Embryonic facial prominence (tissue), 1 donor: Measurements from ENCODE around the gene EFHD2.
"Not testable (repeated sequence)": the region's sequence is repeated elsewhere in the genome, so short reads cannot be mapped to it uniquely, and the experiment has no call there.

Experiments
- DNase-seq: peaks from one replicate; pipeline ENCODE4 v3.0.0-alpha.2; 2016; ENCODE audit errors: extremely low spot score

Gene EFHD2

DNA sequence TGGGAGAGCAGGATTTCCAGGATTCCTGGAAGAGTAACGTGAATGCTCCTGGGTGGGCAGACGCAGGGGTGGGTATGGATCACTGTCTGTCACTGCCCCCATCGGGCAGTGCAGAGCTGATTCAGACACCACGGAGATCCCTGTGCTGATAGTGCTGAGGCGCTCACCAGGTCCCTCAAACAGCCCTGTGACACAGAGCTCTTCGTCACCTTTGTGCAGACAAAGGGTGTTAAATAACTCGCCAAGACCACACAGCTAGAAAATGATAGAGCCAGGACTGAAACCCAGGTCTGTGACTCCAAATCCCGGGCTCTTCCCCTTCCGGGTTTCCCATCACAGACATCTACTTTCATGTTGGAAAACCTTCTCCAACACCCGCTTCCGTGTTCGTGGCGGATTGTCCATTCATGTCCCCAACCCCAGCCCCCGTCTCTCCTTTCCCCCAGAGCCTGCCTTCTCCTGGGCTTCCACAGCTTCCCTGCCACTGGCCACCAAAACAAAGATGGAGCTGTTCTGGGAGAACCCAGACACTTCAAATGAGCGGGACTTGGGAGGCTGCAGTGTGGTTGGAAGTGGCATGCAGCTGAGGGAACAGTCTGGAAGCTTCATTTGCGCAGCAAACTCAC is 2.6 kb downstream of the EFHD2 start:
- DNase-seq, result no peak

DNA sequence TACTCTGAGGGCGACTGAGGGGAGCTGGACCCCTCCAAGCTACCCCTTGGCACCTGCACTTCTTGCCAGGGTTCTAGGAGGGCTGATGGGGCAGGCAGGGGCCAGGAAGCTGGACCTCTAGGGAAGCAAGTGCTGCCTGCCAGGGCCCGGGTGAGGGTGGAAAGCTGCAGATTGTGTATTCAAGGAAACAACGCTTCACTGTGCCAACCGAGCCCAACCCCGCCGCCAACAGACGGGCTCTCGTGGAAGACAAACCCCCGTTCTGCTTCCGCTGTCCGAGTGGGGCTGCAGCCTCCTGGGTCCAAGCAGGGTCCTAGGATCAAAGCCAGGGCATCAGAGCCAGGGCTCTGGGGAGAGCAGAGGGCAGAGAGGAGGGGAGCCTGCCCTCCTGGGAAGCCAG is 3.2 kb downstream of the EFHD2 start:
- no peak for DNase-seq

DNA sequence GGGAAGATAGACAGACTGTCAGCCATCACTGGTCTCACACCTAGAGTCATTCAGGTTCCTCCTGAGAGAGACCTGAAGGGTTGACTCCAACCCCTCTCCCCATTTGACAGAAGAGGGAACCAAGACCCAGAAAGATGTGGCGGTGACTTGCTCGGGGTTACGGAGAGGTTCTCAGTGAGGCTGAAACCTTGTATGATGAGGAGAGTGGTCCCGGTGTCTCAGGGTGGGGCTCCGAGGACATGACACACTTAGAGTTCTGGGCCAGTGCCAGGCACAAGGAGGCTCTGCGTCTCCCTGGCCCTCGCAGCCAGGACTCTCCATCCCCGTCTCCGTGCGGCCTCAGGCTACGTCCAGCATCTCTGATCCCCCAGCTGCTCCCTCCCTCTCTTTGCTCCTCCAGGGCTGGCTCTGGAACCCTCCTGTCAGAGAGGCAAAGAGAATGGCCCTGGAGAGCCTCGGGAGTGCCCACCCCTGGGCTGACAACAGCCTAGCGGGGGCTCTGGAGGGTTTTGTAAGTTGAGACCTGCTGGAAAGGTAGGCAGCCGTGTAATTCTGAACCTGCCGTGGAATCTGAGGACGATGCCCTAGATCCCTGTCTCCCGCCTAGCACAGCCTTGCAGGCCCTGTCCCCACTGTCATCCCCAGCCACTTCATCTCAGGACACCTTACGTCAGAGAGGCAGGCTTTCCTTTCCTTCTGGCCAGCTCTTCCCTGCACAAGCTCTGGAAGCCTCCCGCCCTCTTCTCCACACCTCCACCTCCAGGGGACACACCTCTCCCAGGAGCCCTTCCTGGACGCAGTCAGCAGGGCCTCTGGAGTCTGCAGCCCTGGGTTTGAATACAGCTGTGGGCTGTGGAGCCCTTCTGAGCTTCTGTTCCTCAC is 4.1 kb downstream of the EFHD2 start:
- DNase-seq, result no peak

DNA sequence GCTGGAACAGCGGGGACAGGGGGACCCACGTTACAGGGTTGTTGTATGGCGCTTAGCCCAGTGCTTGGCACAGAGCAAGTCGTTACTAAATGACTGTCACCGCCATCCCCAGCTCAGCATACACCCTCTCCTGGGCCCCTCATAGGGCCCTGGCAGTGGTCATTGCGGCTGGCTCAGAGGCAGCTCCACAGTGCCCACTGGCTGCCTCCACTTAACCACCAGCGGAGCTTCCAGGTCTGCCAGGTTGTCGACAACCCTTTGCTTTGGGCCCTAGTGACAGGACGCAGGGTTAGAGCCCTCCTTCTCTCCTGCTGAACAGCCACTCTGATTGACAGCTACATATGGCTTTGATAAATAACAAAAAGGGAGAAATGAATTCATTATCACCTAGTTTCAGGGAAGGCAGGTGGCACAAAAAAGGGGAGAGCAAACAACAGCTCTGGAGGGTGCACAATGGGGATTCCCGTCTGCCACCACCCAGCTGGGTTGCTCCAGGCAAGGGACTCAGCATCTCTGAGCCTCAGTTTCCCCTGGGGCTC is 4.8 kb downstream of the EFHD2 start:
- no peak for DNase-seq

DNA sequence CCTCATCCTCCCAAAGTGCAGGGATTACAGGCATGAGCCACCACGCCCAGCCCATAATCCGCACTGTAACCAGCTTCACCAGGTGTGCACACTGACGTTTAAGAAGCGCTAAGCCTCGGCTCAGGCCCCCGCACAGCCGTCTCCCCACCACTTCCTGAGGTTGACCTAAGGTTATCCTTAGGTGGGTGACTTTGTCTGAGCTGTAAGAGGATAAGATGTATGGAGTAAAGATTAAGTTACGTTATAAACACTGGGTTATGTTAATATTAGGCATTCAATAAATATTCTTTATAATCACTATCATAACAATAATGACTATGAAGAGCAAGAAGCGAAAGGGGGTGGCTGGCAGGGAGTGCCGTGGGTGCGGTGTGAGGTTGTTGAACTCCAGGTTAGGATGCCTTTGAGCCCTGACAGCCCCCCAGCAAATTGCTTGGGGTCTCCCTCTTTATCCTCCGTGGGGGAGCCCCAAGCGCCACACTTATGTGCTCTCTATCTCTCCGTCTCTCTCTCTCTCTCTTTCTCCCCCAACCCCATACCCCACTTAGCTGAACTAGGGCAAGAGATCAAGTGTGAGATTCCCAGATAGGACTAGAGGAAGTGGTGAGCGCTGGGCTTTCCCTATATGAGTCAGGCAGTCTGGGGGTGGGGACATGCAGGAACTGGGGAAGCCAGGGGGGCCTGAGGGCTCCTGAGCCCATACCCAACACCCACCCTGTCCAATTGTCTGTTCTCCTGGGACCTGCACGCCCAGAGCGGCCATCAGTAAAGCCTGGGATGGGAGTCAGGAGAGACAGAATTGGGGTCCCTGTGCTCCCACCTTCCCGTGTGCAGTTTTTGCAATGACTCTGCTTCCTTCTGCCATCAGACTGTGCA is 7.6 kb downstream of the EFHD2 start:
- no peak for DNase-seq

DNA sequence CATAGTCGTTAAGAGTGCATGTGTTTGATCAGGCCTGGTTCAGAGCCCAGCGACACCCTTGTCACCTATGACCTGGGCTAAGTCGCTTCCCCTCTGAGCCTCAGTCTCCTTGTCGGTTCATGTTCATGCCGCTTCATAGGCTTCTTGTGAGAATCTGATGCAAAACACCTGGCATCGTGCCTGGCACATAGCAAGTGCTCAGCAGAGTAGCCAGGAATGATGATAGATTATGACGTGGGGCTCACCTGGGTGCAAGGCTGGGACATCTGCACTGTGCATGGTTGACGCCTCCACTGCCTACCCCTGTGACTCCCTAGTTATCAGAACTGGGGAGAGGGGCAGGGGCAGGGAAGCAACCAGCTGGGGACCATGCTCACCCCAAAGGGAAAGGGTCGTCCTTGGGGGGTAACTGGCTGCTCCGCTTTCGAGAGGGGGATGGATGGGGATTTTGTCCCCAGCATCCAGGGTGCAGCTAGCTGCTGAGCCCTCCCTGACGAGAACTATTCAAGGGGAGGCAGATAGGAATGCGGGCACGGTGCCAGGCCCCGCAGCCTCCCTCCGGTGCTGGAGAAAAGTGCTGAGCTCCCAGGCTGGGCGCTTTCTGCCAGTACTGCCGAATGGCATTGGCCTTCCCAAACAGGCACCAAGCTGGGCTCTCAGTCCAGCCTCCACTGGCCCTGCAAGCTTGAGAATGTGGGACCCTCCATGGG is 9.3 kb downstream of the EFHD2 start:
- DNase-seq, result no peak

DNA sequence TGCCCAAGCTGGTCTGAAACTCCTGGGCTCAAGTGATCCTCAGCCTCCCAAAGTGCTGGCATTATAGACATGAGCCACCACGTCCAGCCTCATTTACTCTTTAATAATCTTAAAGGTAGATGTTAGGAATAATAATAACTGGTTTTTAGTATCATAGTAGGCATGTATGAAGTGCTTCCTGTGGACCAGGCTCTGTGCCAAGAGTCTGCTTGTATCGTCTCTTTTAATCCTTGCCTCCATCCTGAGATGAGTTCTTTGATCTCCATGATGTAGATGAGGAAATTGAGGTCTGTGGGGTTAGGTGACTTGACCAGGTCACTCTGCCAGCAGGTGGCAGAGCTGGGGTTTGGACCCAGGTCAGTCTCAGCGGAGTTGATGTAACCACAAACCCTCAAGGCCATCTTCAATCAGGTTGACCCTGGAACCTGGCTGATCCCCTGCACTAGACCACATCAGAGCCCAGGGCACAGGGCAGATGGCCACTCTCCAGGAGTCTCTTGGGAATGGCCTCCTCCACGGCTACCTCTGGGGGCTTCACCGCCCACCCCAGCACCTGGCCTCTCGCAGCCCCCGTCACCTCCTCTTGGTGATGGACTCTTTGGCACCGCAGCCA is 11.3 kb downstream of the EFHD2 start:
- DNase-seq, result no peak

DNA sequence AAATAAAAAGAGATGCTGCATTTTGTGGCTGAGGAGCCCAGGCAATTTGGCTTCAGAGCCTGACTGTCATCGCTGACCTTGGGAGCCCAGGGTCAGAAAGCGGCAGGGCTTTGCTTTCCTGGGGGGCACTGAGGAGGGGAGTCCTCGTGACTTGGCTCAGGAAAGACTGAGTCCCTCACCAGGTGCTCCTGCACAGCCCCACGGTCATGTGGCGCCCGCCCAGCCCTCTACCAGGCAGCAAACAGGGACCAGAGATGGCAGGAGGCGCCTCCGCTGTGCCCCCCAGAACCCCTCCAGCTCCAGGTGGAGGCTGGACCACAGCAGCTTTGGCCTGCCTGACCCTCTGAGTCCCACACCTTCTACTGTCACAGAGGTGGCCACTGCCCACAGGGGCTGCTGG is 13.2 kb downstream of the EFHD2 start:
- no peak for DNase-seq

DNA sequence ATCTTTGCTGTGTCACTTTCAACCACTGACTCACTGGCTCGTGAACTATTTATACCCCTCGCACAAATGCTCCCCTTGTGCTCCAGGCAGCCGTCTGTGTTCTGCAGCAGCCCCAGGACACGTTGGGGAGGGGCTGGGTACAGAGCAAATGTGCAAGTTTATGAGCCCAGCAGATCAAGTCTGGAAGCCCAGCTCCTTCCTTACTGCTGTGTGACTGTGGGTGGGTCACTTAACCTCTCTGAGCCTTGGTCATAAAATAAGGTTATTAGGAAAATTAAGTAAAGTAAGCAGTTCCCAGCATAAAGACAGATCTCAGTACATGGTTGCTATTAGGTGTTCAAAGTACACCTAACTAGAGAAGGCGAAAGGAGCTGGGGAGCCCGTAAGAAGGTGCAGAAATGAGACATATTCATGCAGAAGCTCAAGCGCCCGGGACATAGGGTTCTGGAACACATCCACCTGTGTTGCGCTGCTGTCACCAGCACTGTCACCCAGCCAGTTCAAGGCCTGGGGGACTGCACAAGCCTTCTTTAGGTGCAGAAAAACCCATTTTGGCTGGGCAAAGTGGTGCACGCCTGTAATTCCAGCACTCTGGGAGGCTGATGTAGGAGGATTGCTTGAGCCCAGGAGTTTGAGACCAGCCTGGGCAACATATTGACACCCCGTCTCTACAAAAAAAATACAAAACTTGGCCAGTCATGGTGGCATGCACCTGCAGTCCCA is 13.8 kb downstream of the EFHD2 start:
- DNase-seq, result no peak

DNA sequence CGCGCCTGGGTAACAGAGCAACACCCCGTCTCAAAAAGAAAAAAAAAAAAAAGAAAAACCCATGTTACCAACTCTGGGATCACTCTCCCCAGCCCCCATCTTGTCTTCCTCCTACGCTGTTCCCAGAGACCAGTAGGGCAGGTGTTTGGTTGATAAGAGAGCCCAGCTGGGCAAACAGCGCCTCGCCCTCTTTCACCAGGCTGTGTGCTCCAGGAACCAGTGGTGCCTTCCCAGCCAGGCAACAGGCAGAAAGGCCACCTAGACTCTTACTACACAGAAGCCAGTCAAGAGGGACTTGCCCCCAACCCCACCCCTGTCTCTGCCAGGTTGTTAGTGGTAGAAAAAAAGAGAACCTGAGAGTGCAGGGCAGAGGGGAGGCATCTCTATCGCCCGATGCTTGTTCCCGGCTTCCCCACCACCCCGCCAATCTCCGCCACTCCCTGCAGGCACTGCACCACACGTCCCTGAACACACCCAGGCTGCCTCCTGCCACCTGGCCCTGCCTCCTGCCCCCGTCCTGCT is 14.5 kb downstream of the EFHD2 start:
- no peak for DNase-seq

DNA sequence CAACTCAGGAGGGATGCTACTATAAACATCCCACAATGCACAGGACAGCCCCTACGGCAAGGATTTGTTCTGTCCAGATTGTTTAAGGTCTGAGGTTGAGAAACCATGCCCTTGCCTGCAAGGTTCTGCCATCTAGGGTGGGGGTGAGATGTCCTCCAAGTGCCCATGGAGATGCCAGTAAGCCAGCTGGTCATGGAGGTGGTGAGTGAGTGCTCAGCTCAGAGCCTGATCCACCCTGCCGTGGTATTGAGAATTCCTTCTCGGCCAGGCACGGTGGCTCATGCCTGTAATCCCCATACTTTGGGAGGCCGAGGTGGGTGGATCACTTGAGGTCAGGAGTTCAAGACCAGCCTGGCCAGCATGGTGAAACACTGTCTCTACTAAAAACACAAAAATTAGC is 15.3 kb downstream of the EFHD2 start:
- DNase-seq, result no peak

DNA sequence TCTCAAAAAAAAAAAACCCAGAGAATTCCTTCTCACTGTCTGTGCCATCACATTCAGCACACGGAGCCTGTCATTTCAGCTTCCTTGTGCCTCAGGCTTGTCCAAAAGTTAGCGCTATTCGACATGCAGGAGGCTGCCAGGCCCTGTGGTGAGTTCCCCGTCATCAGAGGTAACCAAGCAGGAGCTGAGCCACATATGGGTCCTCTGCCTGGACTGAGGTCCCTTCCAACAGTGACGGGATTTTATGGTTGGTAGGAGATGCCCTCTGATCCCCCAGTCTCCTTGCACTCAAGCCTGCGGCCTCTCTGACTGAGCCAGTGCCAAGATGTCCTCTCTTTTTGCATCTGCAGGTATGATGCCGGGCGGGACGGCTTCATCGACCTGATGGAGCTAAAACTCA is 15.8 kb downstream of the EFHD2 start:
- no peak for DNase-seq

DNA sequence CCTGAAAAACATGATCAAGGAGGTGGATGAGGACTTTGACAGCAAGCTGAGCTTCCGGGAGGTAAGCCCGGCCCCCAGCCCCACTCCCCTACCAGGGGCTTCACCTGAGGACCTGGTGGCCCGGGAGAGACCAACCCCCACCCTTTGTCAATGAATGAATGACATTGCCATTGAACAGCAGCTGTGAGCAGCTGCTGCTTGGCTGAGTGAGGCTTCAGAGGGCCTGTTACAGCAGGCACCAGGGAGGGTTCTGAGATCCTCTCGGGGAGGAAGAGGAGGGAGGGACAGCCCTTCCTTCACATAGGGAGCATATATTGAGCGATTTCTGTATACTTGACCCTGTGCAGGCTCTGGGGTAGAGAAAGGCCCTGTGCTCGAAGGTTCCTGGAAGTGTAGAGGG is 16.3 kb downstream of the EFHD2 start:
- DNase-seq, result no peak

DNA sequence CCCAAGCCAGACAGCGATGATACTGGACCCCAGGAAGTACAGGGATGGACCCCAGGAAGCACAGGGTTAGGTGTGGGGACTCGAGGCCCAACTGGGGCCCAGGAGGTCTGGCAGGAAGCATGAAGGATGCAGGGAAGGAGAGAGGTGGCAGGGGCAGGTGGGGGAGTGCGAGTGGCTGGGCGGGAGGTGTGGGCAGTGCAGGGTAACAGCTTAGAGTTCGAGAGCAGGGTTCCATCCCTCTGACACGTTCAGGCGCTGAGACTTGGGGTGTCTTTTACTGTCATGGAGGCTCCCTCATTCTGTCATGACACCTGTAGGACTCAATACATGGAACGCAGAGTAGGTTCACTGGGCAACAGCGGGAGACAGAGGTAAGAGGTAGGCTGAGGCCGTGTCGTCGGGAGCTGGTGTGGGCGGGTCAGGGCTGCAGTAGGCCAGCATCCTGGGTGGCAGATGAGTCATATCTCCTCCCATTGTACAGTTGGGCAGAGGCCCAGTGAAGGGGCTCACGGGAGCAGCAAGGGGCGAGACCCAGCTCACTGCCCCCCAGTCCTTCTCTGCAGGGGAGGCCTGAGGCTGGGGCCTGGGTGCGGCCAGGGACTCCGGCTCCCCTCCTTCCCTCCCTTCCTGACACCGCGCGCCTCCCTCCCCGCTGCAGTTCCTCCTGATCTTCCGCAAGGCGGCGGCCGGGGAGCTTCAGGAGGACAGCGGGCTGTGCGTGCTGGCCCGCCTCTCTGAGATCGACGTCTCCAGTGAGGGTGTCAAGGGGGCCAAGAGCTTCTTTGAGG is 17.0 kb downstream of the EFHD2 start:
- no peak for DNase-seq

DNA sequence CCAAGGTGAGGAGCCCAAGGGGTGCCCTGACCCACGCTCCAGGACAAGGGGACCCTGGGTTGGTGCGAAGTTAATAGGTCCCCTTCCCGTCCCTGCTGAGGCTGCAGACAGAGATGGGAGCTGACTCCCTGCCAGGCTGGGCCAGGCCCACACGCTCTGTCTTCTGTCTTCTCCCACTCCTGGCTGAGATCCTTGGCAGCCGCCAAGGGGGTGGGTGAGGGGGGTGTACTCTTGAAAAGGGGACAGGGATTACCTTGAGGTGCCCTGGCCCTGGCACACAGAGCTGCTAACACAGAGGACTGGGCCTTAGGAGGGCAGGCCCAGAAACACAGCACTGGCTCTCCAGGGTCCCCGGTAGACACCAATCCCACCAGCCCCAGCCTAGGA is 17.6 kb downstream of the EFHD2 start:
- DNase-seq, result no peak

DNA sequence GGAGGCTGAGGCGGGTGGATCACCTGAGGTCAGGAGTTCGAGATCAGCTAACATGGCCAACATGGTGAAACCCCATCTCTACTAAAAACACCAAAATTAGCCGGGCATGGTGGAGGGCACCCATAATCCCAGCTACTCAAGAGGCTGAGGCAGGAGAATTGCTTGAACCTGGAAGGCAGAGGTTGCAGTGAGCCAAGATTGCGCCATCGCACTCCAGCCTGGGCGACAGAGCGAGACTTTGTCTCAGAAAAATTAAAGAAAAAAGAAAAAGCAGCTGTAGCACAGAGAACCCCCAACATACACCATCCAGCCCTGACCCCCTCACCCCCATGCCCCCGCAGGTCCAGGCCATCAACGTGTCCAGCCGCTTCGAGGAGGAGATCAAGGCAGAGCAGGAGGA is 18.6 kb downstream of the EFHD2 start:
- DNase-seq, result not testable (repeated sequence)

DNA sequence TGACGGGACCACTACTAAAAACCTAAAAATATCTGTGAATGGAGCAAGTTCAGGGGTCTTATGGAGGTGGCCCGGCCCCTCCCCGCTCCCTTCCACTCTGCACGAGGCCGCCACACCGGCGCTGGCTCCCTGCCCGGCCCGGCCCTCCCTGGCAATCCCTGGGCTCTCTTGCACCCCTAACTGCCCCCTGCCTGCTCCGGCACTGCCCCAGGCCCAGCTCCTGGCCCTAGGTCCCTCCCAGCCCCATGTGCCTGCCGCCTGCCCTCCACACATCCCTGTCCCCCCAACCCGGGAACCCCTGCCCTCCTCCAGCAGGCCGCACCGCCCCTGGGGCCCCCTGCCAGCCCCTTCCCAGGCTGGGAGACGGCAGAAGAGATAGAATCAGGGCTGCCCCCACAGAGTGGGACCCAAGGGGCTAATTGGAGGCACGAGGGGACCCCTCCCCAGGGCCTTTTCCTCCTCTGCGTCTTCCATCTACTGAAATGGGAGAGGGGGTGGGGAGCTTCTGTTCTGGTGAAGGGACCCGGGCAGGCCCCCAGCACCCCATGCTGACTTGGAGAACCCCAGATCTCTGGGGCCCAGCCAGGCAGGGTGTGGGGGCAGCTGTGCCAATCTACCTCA is 19.2 kb downstream of the EFHD2 start:
- no peak for DNase-seq

DNA sequence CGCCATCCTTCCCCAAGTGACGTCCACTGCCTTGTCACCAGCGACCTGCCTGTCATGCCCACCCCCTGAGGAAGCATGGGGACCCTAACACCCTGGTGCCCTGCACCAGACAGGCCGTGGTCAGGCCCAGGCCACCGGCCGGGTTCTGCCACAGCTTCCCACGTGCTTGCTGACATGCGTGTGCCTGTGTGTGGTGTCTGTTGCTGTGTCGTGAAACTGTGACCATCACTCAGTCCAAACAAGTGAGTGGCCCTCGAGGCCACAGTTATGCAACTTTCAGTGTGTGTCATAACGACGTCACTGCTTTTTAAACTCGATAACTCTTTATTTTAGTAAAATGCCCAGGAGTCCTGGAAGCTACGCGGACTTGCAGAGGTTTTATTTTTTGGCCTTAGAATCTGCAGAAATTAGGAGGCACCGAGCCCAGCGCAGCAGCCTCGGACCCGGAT is 20.0 kb downstream of the EFHD2 start:
- DNase-seq, result no peak
